ENCODE data around the gene NOTCH3.

DNA sequence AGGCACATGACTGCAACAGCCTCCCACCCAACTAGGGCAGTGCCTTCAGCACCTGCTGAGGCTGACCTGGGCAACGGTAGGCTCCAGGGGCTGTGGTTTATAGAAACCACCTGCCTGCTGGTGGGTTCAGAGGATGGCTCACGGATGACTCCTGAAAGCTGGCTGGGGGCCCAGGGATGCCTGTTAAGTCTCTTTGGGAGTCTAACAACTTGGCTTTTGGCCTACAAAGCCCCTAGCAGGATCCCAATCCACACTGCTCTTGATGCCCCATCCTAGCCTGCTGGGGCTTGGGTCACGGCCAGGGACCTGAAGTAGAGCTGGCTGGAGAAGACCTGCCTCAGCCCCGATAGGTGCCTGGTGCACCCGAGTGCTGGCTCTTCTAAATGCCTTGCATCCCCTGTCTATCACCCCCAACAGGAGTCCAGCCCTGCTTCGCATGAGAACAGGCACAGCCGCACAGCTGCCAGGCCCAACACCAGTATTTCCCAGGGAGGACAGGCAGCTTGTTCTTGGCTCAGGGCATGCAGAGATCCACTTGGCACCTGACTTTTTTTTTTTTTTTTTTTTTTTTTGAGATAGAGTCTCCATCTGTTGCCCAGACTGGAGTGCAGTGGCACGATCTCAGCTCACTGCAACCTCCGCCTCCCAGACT lies 40.6 kb upstream of the NOTCH3 start:
- TF ChIP-seq, protein P1, sequence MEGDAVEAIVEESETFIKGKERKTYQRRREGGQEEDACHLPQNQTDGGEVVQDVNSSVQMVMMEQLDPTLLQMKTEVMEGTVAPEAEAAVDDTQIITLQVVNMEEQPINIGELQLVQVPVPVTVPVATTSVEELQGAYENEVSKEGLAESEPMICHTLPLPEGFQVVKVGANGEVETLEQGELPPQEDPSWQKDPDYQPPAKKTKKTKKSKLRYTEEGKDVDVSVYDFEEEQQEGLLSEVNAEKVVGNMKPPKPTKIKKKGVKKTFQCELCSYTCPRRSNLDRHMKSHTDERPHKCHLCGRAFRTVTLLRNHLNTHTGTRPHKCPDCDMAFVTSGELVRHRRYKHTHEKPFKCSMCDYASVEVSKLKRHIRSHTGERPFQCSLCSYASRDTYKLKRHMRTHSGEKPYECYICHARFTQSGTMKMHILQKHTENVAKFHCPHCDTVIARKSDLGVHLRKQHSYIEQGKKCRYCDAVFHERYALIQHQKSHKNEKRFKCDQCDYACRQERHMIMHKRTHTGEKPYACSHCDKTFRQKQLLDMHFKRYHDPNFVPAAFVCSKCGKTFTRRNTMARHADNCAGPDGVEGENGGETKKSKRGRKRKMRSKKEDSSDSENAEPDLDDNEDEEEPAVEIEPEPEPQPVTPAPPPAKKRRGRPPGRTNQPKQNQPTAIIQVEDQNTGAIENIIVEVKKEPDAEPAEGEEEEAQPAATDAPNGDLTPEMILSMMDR (IDR thresholded peaks at IDR 0.05; ENCODE audit: low read depth, low read length, missing input control), result no peak
- TF ChIP-seq TAF1 (conservative IDR thresholded peaks at IDR 0.05) (no peak), RXRA (IDR thresholded peaks at IDR 0.05) (no peak)
- TF ChIP-seq, protein P2, sequence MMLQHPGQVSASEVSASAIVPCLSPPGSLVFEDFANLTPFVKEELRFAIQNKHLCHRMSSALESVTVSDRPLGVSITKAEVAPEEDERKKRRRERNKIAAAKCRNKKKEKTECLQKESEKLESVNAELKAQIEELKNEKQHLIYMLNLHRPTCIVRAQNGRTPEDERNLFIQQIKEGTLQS (IDR thresholded peaks at IDR 0.05), result no peak

Measured in liver (tissue), 3 donors.